SW 1271 (cell line): ENCODE data around the gene CACNA1B.
"Not testable (repeated sequence)": the region's sequence is repeated elsewhere in the genome, so short reads cannot be mapped to it uniquely, and the experiment has no call there.

Experiments
- DNase-seq, 2 experiments: peaks; one replicate each; lab custom pipeline; 2025; lab: John Stamatoyannopoulos, UW

Gene CACNA1B

GRCh38 chr9:138117101-138117750 is 239.6 kb downstream of the CACNA1B start:
- no peak for DNase-seq

- no peak for DNase-seq
Observed at GRCh38 chr9:138117836-138118235, 240.3 kb downstream of the CACNA1B start.

- DNase-seq = no peak
Observed at GRCh38 chr9:138118601-138119071, 241.1 kb downstream of the CACNA1B start.

GRCh38 chr9:138119202-138120027 is 241.8 kb downstream of the CACNA1B start:
- DNase-seq = no peak

- no peak for DNase-seq
Observed at GRCh38 chr9:138120072-138120471, 242.5 kb downstream of the CACNA1B start.

GRCh38 chr9:138120511-138121437 is 243.2 kb downstream of the CACNA1B start:
- DNase-seq = no peak

- no peak for DNase-seq
Observed at GRCh38 chr9:138121438-138122050, 244.0 kb downstream of the CACNA1B start.

GRCh38 chr9:138122201-138122600 is 244.6 kb downstream of the CACNA1B start:
- DNase-seq = no peak

- DNase-seq = no peak
Observed at GRCh38 chr9:138122676-138123075, 245.1 kb downstream of the CACNA1B start.

- DNase-seq = no peak
Observed at GRCh38 chr9:138123086-138123485, 245.5 kb downstream of the CACNA1B start.

- not testable (repeated sequence) for DNase-seq
Observed at GRCh38 chr9:138126090-138126857, 248.7 kb downstream of the CACNA1B start.

- DNase-seq = not testable (repeated sequence)
Observed at GRCh38 chr9:138126858-138127584, 249.4 kb downstream of the CACNA1B start.

- DNase-seq = not testable (repeated sequence)
Observed at GRCh38 chr9:138128027-138128426, 250.4 kb downstream of the CACNA1B start.

GRCh38 chr9:138129318-138129717 is 251.7 kb downstream of the CACNA1B start:
- not testable (repeated sequence) for DNase-seq

- DNase-seq = not testable (repeated sequence)
Observed at GRCh38 chr9:138132946-138133705, 255.5 kb downstream of the CACNA1B start.

GRCh38 chr9:138134581-138134980 is 257.0 kb downstream of the CACNA1B start:
- DNase-seq = not testable (repeated sequence)

- not testable (repeated sequence) for DNase-seq
Observed at GRCh38 chr9:138139096-138139495, 261.5 kb downstream of the CACNA1B start.

GRCh38 chr9:138140980-138141379 is 263.4 kb downstream of the CACNA1B start:
- DNase-seq = not testable (repeated sequence)

GRCh38 chr9:138142528-138143244 is 265.1 kb downstream of the CACNA1B start:
- not testable (repeated sequence) for DNase-seq
